ENCODE results near the gene PARD3B.

The PARD3B gene

GRCh38 chr2:205565142-205565522 is 1019.9 kb downstream of the PARD3B start:
- FAIRE-seq (no peak), DNase-seq (ENCODE audit: insufficient read length, low spot score) (no peak)
- TF ChIP-seq POLR2A (IDR thresholded peaks at IDR 0.05; ENCODE audit: low read depth, low read length), result no peak

DNA sequence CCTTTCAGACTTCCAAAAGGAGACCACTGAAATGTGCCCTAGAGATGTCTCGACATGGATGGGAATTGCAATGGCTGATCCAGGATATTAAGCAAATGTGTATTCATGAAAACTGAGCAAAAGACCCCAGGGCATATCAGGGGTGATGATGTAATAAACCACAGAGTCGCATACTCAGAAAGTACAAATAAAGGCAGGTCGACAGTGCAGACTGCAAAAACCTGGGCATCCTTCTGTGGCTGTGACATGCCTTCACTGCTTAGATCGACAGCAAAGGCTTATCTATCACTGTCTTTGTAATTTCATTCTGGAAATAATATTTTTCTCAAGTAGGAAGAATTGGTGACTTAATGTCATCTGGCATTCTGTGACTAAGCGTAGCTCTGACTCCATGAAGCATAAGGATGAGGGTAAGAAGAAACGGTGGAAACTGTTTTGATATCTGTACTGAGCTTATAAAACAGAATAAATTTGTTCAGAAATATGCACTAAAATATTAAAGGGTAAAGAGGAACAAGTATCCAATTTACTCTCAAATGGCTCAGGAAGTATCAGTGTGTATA is 1021.4 kb downstream of the PARD3B start:
- FAIRE-seq, result no peak
- DNase-seq (ENCODE audit: insufficient read length, low spot score), result no peak
- TF ChIP-seq POLR2A (IDR thresholded peaks at IDR 0.05; ENCODE audit: low read depth, low read length), result no peak

GRCh38 chr2:205568620-205569019 is 1023.3 kb downstream of the PARD3B start:
- TF ChIP-seq POLR2A (IDR thresholded peaks at IDR 0.05; ENCODE audit: low read depth, low read length), result no peak
- FAIRE-seq, result no peak
- no peak for DNase-seq (ENCODE audit: insufficient read length, low spot score)

DNA sequence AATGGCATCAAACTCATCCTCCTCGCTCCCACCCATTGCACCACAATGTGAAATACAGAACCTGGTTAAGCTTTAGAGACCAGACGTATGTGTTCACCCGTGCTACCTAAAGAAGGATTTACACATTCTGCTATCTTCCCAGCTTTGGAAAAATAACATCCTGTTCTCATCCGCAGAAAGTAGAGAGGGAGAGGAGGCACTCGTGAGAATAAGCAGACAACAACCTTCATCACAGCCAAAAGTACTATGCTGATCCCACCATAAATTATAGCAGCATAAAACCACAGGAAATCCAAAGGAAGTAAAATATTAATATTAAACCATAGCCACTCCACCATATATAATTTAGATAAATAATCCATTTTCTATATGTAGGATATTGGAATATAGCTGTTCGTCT is 1025.4 kb downstream of the PARD3B start:
- FAIRE-seq (no peak), DNase-seq (ENCODE audit: insufficient read length, low spot score) (no peak)
- no peak for TF ChIP-seq POLR2A (IDR thresholded peaks at IDR 0.05; ENCODE audit: low read depth, low read length)

DNA sequence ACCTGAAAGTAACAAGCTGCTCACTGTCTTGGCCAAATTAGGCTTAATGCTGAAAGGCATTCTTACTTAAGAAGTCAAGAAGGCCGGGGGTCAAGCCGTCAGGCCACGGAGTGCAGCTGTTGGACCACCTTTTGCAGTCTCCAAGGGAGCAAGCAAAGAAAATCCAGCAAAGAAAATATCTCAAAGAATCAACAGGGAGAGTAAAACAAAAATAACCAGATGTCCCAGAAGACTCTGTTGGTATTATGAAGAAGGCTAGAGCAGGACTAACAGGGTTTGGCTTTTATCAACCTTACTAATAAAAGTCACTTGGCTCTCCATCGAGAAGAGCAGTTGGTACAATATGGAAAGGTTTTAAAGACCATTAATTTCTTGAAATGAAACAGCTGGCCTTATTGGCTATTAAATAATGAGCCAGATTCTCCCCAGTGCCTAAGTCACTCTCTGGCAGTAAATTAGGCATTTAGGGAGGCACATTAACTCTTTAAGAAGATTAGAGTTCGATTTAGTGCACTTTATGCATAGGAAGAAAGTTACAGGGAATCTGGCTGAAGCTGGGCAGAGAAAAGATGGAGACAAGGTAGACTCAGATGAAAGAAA is 1026.2 kb downstream of the PARD3B start:
- FAIRE-seq, result no peak
- no peak for DNase-seq (ENCODE audit: insufficient read length, low spot score)

DNA sequence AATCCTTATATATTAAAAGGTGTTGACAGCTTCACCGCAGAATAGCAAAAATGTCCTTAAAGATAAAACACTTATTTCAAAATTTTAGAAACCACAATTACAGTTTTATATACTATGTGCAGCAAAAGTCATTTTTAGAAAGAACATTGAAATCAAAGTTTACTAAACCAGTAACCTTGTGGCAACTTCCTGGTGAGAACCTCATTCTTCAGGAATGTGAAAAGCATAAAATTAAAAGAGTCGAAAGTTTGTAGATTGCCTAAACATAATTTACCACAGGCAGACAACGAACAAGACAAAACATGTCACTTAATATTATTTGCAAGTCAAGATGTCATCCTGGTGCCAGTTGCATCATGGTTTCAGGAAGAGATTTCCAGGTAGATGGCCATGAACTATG is 1028.7 kb downstream of the PARD3B start:
- FAIRE-seq (no peak), DNase-seq (ENCODE audit: insufficient read length, low spot score) (no peak)
- no peak for TF ChIP-seq POLR2A (IDR thresholded peaks at IDR 0.05; ENCODE audit: low read depth, low read length)

More for the DNA sequence above, 1026.2 kb downstream of the PARD3B start:
- no peak for TF ChIP-seq POLR2A (IDR thresholded peaks at IDR 0.05; ENCODE audit: low read depth, low read length)

- DNase-seq (ENCODE audit: insufficient read length, low spot score), result no peak
- no peak for FAIRE-seq
- TF ChIP-seq POLR2A (IDR thresholded peaks at IDR 0.05; ENCODE audit: low read depth, low read length), result no peak
Measured at GRCh38 chr2:205579335-205579734, 1034.1 kb downstream of the PARD3B start.

GRCh38 chr2:205580212-205580987 is 1035.1 kb downstream of the PARD3B start:
- DNase-seq (ENCODE audit: insufficient read length, low spot score), result no peak
- FAIRE-seq, result no peak
- no peak for TF ChIP-seq POLR2A (IDR thresholded peaks at IDR 0.05; ENCODE audit: low read depth, low read length)

DNA sequence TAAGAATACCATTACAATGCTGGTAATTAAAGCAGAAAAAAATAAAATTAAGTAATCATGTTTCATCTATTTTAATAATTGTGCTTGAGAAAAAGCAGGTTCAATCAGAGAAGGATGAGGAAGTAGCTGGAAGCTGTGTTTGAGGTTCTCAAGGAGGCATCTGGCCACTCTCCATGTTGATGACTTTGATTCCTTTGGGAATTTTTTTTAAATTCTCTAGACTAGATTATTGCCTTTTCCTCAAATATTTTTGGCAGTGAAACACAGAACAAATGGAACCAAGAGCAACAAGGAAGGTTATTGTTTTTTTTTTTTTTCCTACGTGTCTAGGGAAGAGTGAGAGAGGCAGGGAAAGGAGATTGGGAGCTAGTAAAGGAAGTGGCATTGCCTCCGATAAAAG is 1037.1 kb downstream of the PARD3B start:
- DNase-seq (ENCODE audit: insufficient read length, low spot score) (no peak), FAIRE-seq (no peak)
- TF ChIP-seq POLR2A (IDR thresholded peaks at IDR 0.05; ENCODE audit: low read depth, low read length), result no peak

GRCh38 chr2:205585449-205586383 is 1040.4 kb downstream of the PARD3B start:
- no peak for FAIRE-seq
- no peak for TF ChIP-seq POLR2A (IDR thresholded peaks at IDR 0.05; ENCODE audit: low read depth, low read length)
- no peak for DNase-seq (ENCODE audit: insufficient read length, low spot score)

DNA sequence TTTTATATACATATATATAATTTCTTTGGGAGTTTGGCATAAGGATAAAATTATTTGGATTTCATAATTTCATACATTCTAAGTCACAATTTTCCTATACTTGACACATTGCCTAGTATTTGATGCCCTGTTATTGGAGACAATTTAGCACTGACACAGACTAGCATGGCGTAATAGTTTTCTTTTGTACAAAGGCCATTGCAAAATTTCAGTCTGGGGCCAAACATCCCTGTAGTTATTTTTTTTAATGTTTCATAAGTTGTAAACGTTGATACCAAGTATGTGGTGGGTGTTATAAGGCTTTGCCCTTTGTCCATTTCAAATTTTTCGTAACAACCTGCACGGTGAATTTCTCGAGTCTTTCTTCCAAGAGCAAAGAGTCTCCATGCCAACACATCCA is 1041.4 kb downstream of the PARD3B start:
- DNase-seq (ENCODE audit: insufficient read length, low spot score) (no peak), FAIRE-seq (no peak)
- no peak for TF ChIP-seq POLR2A (IDR thresholded peaks at IDR 0.05; ENCODE audit: low read depth, low read length)

DNA sequence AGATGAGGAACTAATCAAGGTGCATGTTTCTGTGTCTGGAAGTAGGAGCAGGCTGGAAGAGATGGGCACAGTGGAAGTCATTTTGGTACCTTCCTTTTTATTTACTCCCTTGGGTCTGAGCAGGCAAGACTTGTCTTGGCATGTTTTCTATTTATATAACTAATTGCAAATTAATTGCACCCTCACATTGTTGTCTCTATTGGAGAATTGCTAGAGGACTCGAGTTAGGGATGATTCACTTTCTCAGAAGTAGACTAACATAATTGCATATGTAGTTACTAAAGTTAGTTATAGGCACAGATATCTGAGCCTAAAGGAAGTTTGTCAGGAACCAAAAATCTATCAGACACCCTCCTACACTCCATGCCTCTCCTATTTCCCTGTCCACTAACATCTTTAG is 1044.2 kb downstream of the PARD3B start:
- no peak for TF ChIP-seq POLR2A (IDR thresholded peaks at IDR 0.05; ENCODE audit: low read depth, low read length)
- DNase-seq (ENCODE audit: insufficient read length, low spot score) (no peak), FAIRE-seq (no peak)

DNA sequence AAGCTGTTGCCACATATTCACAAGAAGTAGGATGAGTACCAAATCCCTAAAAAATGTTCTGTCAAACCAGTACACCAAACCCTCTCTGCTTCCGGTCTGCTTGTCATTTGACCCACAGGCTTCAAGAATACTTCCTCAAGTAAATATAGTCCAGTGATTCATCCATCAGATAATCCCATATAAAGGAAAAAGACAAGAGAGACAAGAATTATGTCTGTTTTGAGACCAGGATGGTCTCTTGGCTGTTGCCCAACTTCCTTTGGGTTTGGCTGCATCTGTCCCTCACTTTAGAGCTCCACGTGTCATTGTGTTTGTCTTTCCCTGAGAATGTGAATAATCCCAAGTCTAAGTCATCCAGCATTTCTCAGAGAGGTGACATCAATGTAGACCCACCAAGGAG is 1045.5 kb downstream of the PARD3B start:
- no peak for TF ChIP-seq POLR2A (IDR thresholded peaks at IDR 0.05; ENCODE audit: low read depth, low read length)
- FAIRE-seq, result no peak
- DNase-seq (ENCODE audit: insufficient read length, low spot score), result no peak

GRCh38 chr2:205593891-205594290 is 1048.6 kb downstream of the PARD3B start:
- no peak for TF ChIP-seq POLR2A (IDR thresholded peaks at IDR 0.05; ENCODE audit: low read depth, low read length)
- DNase-seq (ENCODE audit: insufficient read length, low spot score) (no peak), FAIRE-seq (no peak)
